Neural cell (in vitro differentiated cells): Measurements from ENCODE around the gene CDK11A. TPM values are rescaled to one million over a fixed set of nuclear protein-coding genes. Genes with fewer than 3 reads are reported as not detected.

ENCODE experiments used
- H2AFZ ChIP-seq: fragments of 200-600, 300-800 bp; sonication (generic), shearing (Covaris generic); 2 replicates; pipeline ENCODE4 v1.6.0; 2014; ENCODE audit warnings: low read depth, mild to moderate bottlenecking, antibody characterized with exemption, low read length, moderate library complexity
- H3F3A ChIP-seq: fragments of 200-600 bp; shearing (Covaris generic); 2 replicates; pipeline ENCODE4 v1.6.1; 2016; ENCODE audit warnings: mild to moderate bottlenecking, moderate library complexity, mixed read lengths, antibody characterized with exemption, low read length; ENCODE audit not compliant: insufficient read depth, poor library complexity, severe bottlenecking
- H3K27ac ChIP-seq: fragments of 200-600, 300-800 bp; sonication (generic), shearing (Covaris generic); 2 replicates; pipeline ENCODE4 v1.5.1; 2014; ENCODE audit warnings: mild to moderate bottlenecking, low read length, moderate library complexity
- H3K27me3 ChIP-seq: fragments of 300-800, 200-600 bp; sonication (generic), shearing (Covaris generic); 2 replicates; pipeline ENCODE4 v1.6.0; 2014; ENCODE audit warnings: mild to moderate bottlenecking, low read depth, low read length, moderate library complexity; ENCODE audit not compliant: insufficient read depth
- H3K36me3 ChIP-seq: fragments of 300-800, 200-600 bp; sonication (generic), shearing (Covaris generic); 2 replicates; pipeline ENCODE4 v1.5.1; 2014; ENCODE audit warnings: mild to moderate bottlenecking, antibody characterized with exemption, low read length, moderate library complexity; ENCODE audit not compliant: insufficient read depth
- H3K4me2 ChIP-seq: fragments of 300-800, 200-600 bp; sonication (generic), shearing (Covaris generic); 2 replicates; pipeline ENCODE4 v1.6.0; 2014; ENCODE audit warnings: mild to moderate bottlenecking, low read length
- H3K4me3 ChIP-seq: fragments of 300-800, 200-600 bp; sonication (generic), shearing (Covaris generic); 2 replicates; pipeline ENCODE4 v1.5.1; 2014; ENCODE audit warnings: mild to moderate bottlenecking, low read length, moderate library complexity
- H3K79me2 ChIP-seq: fragments of 200-600 bp; shearing (Covaris generic); replicated peaks from 2 replicates; pipeline ENCODE4 v1.6.0; 2014; ENCODE audit warnings: mild to moderate bottlenecking, low read length, moderate library complexity; ENCODE audit not compliant: insufficient read depth
- H3K9ac ChIP-seq: fragments of 300-800, 200-600 bp; sonication (generic), shearing (Covaris generic); 2 replicates; pipeline ENCODE4 v1.6.1; 2016; ENCODE audit warnings: mild to moderate bottlenecking, low read length, mixed read lengths
- H3K9me2 ChIP-seq: fragments of 200-600 bp; shearing (Covaris generic); 2 replicates; pipeline ENCODE4 v1.6.1; 2016; ENCODE audit warnings: mild to moderate bottlenecking, low read length, mixed read lengths; ENCODE audit not compliant: insufficient read depth
- H3K9me3 ChIP-seq: fragments of 200-600, 300-800 bp; sonication (generic), shearing (Covaris generic); 2 replicates; pipeline ENCODE4 v1.6.1; 2016; ENCODE audit warnings: mild to moderate bottlenecking, mixed run types, low read length, moderate library complexity, mixed read lengths
- H4K20me1 ChIP-seq: fragments of 200-600 bp; shearing (Covaris generic); 2 replicates; pipeline ENCODE4 v1.6.1; 2016; ENCODE audit warnings: mild to moderate bottlenecking, mixed run types; ENCODE audit not compliant: insufficient read depth
- EP300 ChIP-seq: fragments of 450-650 bp; conservative IDR thresholded peaks from 2 replicates; pipeline ENCODE4 v1.6.1; 2014; ENCODE audit warnings: antibody characterized with exemption, mild to moderate bottlenecking, moderate library complexity; ENCODE audit not compliant: poor library complexity, severe bottlenecking
- EZH2 ChIP-seq: fragments of 200-600, 300-800 bp; shearing (Covaris generic), sonication (generic); IDR thresholded peaks from 2 replicates; pipeline ENCODE4 v1.6.1; 2014; ENCODE audit warnings: antibody characterized with exemption, low read length, borderline replicate concordance, mild to moderate bottlenecking; ENCODE audit not compliant: insufficient read depth, poor library complexity, severe bottlenecking
- MXI1 ChIP-seq: fragments of 450-650 bp; conservative IDR thresholded peaks from 2 replicates; pipeline ENCODE4 v1.6.1; 2014; ENCODE audit warnings: antibody characterized with exemption, mild to moderate bottlenecking; ENCODE audit not compliant: poor library complexity, severe bottlenecking
- POLR2AphosphoS5 ChIP-seq: IDR thresholded peaks from 2 replicates; pipeline ENCODE4 v1.6.1; 2012
- RAD21 ChIP-seq: fragments of 450-650 bp; conservative IDR thresholded peaks from 2 replicates; pipeline ENCODE4 v1.6.1; 2014; ENCODE audit warnings: antibody characterized with exemption, mild to moderate bottlenecking, moderate library complexity
- SMC3 ChIP-seq: fragments of 450-650 bp; conservative IDR thresholded peaks from 2 replicates; pipeline ENCODE4 v1.6.1; 2014; ENCODE audit warnings: antibody characterized with exemption, mild to moderate bottlenecking, moderate library complexity; ENCODE audit not compliant: poor library complexity
- TAF1 ChIP-seq: IDR thresholded peaks from 2 replicates; pipeline ENCODE4 v1.6.1; 2012; ENCODE audit warnings: low read depth
- polyA plus RNA-seq: library from polyadenylated mRNA; depleted of rRNA; stranded (reverse); fragments of >200 nt; gene quantifications from 2 replicates; pipeline ENCODE4 v1.2.3, GENCODE V29; 2014
- TF ChIP-seq, protein P1 (sequence below): fragments of 450-650 bp; IDR thresholded peaks from 2 replicates; pipeline ENCODE4 v1.5.1; 2014; ENCODE audit warnings: antibody characterized with exemption, mild to moderate bottlenecking, moderate library complexity; ENCODE audit not compliant: poor library complexity, severe bottlenecking
- TF ChIP-seq, protein P2 (sequence below): IDR thresholded peaks from 2 replicates; pipeline ENCODE4 v1.6.1; 2012; ENCODE audit warnings: borderline replicate concordance

The CDK11A gene
- polyA plus RNA-seq, 1 donor from 2014 or later, result 20.2 TPM

DNA sequence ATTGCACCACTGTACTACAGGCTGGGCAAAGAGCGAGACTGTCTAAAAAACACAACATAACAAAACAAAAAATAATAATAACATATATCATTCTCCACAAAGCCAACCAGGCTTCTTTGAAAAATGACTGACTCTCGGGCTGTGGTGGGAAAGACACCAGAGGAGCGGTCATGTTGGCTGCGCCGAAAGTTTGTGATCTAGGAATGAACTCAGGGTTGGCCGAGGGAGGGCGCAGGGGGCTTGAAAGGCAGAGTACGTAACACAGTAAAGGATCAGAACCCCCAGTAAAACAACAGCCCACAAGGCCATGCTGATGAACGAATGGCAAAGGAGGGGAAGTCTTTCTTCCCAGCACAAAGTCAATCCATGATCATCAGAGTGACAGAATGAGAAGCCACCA is 36.3 kb downstream of the CDK11A start:
- Histone ChIP-seq H3K79me2 (peaks cover 31% of the 10 kb centered on the region), H3F3A (no peaks in the 10 kb centered on the region), H3K36me3 (no peaks in the 10 kb centered on the region), H3K9me3 (no peaks in the 10 kb centered on the region), H4K20me1 (no peaks in the 10 kb centered on the region), H3K27me3 (no peaks in the 10 kb centered on the region), H3K9ac (no peak overlapping the region), H3K4me2 (no peak overlapping the region), H3K4me3 (no peak overlapping the region), H2AFZ (no peak overlapping the region), H3K27ac (no peak overlapping the region), H3K9me2 (no peaks in the 10 kb centered on the region)
- TF ChIP-seq, protein P1, sequence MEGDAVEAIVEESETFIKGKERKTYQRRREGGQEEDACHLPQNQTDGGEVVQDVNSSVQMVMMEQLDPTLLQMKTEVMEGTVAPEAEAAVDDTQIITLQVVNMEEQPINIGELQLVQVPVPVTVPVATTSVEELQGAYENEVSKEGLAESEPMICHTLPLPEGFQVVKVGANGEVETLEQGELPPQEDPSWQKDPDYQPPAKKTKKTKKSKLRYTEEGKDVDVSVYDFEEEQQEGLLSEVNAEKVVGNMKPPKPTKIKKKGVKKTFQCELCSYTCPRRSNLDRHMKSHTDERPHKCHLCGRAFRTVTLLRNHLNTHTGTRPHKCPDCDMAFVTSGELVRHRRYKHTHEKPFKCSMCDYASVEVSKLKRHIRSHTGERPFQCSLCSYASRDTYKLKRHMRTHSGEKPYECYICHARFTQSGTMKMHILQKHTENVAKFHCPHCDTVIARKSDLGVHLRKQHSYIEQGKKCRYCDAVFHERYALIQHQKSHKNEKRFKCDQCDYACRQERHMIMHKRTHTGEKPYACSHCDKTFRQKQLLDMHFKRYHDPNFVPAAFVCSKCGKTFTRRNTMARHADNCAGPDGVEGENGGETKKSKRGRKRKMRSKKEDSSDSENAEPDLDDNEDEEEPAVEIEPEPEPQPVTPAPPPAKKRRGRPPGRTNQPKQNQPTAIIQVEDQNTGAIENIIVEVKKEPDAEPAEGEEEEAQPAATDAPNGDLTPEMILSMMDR, result no peak
- TF ChIP-seq MXI1, result no peak
- TF ChIP-seq, protein P2, sequence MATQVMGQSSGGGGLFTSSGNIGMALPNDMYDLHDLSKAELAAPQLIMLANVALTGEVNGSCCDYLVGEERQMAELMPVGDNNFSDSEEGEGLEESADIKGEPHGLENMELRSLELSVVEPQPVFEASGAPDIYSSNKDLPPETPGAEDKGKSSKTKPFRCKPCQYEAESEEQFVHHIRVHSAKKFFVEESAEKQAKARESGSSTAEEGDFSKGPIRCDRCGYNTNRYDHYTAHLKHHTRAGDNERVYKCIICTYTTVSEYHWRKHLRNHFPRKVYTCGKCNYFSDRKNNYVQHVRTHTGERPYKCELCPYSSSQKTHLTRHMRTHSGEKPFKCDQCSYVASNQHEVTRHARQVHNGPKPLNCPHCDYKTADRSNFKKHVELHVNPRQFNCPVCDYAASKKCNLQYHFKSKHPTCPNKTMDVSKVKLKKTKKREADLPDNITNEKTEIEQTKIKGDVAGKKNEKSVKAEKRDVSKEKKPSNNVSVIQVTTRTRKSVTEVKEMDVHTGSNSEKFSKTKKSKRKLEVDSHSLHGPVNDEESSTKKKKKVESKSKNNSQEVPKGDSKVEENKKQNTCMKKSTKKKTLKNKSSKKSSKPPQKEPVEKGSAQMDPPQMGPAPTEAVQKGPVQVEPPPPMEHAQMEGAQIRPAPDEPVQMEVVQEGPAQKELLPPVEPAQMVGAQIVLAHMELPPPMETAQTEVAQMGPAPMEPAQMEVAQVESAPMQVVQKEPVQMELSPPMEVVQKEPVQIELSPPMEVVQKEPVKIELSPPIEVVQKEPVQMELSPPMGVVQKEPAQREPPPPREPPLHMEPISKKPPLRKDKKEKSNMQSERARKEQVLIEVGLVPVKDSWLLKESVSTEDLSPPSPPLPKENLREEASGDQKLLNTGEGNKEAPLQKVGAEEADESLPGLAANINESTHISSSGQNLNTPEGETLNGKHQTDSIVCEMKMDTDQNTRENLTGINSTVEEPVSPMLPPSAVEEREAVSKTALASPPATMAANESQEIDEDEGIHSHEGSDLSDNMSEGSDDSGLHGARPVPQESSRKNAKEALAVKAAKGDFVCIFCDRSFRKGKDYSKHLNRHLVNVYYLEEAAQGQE, result no peak
- no peak for TF ChIP-seq EP300
- no peak for TF ChIP-seq POLR2AphosphoS5
- no peak for TF ChIP-seq EZH2
- TF ChIP-seq TAF1, result no peak
- no peak for TF ChIP-seq SMC3
- no peak for TF ChIP-seq RAD21

DNA sequence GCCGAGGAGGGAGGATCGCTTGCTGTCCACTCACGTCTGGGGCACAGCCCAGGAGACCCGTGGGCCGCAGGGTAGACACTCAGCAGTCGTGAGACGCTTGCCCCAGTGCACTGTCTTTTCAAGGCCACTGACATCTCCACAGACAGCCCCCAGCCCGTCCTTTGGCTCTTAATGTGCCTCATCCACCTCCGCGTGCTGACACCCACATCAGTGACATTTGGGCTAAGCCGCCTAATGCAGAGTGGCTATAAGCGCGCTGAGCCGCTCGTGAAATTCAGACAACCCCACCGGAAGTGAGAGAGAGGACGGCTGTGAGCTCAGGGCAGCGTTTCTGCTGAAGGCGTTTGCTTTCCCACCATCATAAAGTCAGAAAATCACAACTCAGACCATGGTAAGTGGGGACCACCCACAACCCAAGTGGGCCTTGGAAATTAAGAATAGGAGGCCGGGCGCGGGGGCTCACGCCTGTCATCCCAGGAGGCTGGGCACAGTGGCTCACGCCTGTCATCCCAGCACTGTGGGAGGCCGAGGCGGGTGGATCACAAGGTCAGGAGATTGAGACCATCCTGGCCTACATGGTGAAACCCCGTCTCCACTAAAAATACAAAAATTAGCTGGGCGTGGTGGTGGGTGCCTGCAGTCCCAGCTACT is 40.0 kb downstream of the CDK11A start:
- Histone ChIP-seq H3K36me3 (no peaks in the 10 kb centered on the region), H3K4me3 (no peak overlapping the region), H3K27me3 (no peaks in the 10 kb centered on the region), H3K27ac (no peak overlapping the region), H3K79me2 (peaks cover 48% of the 10 kb centered on the region), H3F3A (no peaks in the 10 kb centered on the region), H3K9me3 (no peaks in the 10 kb centered on the region), H4K20me1 (no peaks in the 10 kb centered on the region), H3K4me2 (no peak overlapping the region), H3K9me2 (no peaks in the 10 kb centered on the region), H2AFZ (no peak overlapping the region), H3K9ac (no peak overlapping the region)
- TF ChIP-seq MXI1, result no peak
- TF ChIP-seq TAF1, result no peak
- TF ChIP-seq, protein P2, result no peak
- TF ChIP-seq EZH2, result no peak
- no peak for TF ChIP-seq EP300
- TF ChIP-seq POLR2AphosphoS5, result no peak
